Measurements from ENCODE around the gene FAR1. TPM values are rescaled to one million over a fixed set of nuclear protein-coding genes. Genes with fewer than 3 reads are reported as not detected.

The FAR1 gene
- polyA plus RNA-seq, 3 donors = 47.2 to 77.0 (median 52.6) TPM

DNA sequence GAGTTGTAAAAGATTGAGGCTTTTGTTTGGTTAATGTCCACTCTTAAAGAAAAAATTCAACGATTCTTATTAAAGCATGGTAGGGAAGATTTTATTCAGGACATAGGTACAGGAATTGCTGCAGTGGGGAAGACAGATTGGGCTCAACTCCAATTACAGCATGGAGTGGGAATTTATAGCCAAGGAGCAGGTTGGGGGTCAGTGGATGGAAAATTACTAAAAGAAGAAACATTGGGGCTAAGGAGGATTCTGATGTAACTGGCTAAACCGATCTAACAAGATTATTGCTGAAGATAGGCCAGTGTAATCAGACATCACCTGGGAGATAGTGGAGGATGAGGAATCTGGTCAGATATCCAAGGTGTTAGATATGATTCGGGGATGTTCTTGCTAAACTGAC lies 97.4 kb downstream of the FAR1 start:
- H3K79me2 ChIP-seq (ENCODE audit: insufficient read depth, low read length) = no peaks in the 10 kb centered on the region
- WGBS (ENCODE audit: insufficient coverage) = 76% methylated on average over 3 of the region's 3 CpGs
- H3K27ac Mint-ChIP-seq = no peak overlapping the region
- H3K36me3 ChIP-seq (replicated peaks in 1 of 2; ENCODE audit: control insufficient read depth in 1 of 2, insufficient read depth in 2 of 2, low read length in 2 of 2) = no peaks in the 10 kb centered on the region
- H3K9me3 ChIP-seq (replicated peaks in 1 of 2; ENCODE audit: control insufficient read depth in 1 of 2, insufficient read depth in 1 of 2, low read length in 2 of 2) = no peaks in the 10 kb centered on the region
- intact Hi-C loops (cut with micrococcal nuclease) = no loop called here
- H4K20me1 ChIP-seq (ENCODE audit: insufficient read depth, low read length) = no peaks in the 10 kb centered on the region
- no peak for DNase-seq
- no peak overlapping the region for H3K4me3 Mint-ChIP-seq
- no peaks in the 10 kb centered on the region for H3K36me3 Mint-ChIP-seq
- H3K4me1 ChIP-seq (ENCODE audit: control insufficient read depth in 1 of 2, insufficient read depth in 2 of 2, low read length in 2 of 2) = no peaks in the 10 kb centered on the region
- peaks cover 0 to 2% (median 0%) of the 10 kb centered on the region in 7 donors for H3K9me3 Mint-ChIP-seq
- H3K27me3 Mint-ChIP-seq (ENCODE audit: low read depth in 3 of 3) = peaks cover 0 to 6% (median 4%) of the 10 kb centered on the region in 3 donors
- TF ChIP-seq, protein P1, sequence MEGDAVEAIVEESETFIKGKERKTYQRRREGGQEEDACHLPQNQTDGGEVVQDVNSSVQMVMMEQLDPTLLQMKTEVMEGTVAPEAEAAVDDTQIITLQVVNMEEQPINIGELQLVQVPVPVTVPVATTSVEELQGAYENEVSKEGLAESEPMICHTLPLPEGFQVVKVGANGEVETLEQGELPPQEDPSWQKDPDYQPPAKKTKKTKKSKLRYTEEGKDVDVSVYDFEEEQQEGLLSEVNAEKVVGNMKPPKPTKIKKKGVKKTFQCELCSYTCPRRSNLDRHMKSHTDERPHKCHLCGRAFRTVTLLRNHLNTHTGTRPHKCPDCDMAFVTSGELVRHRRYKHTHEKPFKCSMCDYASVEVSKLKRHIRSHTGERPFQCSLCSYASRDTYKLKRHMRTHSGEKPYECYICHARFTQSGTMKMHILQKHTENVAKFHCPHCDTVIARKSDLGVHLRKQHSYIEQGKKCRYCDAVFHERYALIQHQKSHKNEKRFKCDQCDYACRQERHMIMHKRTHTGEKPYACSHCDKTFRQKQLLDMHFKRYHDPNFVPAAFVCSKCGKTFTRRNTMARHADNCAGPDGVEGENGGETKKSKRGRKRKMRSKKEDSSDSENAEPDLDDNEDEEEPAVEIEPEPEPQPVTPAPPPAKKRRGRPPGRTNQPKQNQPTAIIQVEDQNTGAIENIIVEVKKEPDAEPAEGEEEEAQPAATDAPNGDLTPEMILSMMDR (IDR thresholded peaks at IDR 0.05) = no peak
- no peaks in the 10 kb centered on the region for H3K4me1 Mint-ChIP-seq
- no peak overlapping the region for H3K4me3 ChIP-seq (replicated peaks in 1 of 3; ENCODE audit: low read depth in 2 of 3, low read length in 3 of 3)
- no peak overlapping the region for H3K4me2 ChIP-seq (replicated peaks; ENCODE audit: extremely low read depth, low read length, poor library complexity, severe bottlenecking)
- H3K27ac ChIP-seq (ENCODE audit: low read depth in 1 of 2, low read length in 2 of 2) = no peak overlapping the region
- H3K27me3 ChIP-seq (ENCODE audit: control insufficient read depth in 2 of 2, insufficient read depth in 2 of 2, low read length in 2 of 2) = no peaks in the 10 kb centered on the region
- H2AFZ ChIP-seq (ENCODE audit: insufficient read depth, low read depth, low read length, poor library complexity, severe bottlenecking) = no peak overlapping the region
- H3K9ac ChIP-seq (ENCODE audit: insufficient read depth, low read length, poor library complexity, severe bottlenecking) = no peak overlapping the region

DNA sequence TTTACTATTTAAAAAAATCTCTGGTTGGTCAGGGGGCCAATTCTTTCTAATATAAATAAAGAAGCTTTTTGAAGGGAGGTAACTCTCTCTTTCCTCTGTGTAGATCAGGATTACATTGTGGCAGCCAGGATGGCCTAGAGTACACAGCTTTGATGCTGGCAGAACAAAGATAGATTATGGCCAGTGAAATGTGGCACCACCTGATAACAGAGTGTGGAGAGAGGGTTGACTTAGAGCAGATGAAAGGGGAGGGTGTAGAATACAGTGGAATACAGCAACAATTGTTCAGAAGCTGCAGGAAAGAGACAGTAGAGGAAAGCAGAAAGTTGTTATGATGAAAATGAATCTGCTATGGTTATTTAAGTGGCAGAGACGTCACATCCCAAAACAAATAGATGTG lies 99.0 kb downstream of the FAR1 start:
- TF ChIP-seq, protein P1 (IDR thresholded peaks at IDR 0.05) = no peak
- no peaks in the 10 kb centered on the region for H3K4me1 Mint-ChIP-seq
- intact Hi-C loops (cut with micrococcal nuclease) = no loop called here
- Histone ChIP-seq H2AFZ (ENCODE audit: insufficient read depth, low read depth, low read length, poor library complexity, severe bottlenecking) (no peak overlapping the region), H3K27me3 (ENCODE audit: control insufficient read depth in 2 of 2, insufficient read depth in 2 of 2, low read length in 2 of 2) (no peaks in the 10 kb centered on the region), H4K20me1 (ENCODE audit: insufficient read depth, low read length) (no peaks in the 10 kb centered on the region), H3K4me3 (replicated peaks in 1 of 3; ENCODE audit: low read depth in 2 of 3, low read length in 3 of 3) (no peak overlapping the region), H3K9me3 (replicated peaks in 1 of 2; ENCODE audit: control insufficient read depth in 1 of 2, insufficient read depth in 1 of 2, low read length in 2 of 2) (no peaks in the 10 kb centered on the region), H3K4me1 (ENCODE audit: control insufficient read depth in 1 of 2, insufficient read depth in 2 of 2, low read length in 2 of 2) (no peaks in the 10 kb centered on the region), H3K36me3 (replicated peaks in 1 of 2; ENCODE audit: control insufficient read depth in 1 of 2, insufficient read depth in 2 of 2, low read length in 2 of 2) (no peaks in the 10 kb centered on the region), H3K4me2 (replicated peaks; ENCODE audit: extremely low read depth, low read length, poor library complexity, severe bottlenecking) (no peak overlapping the region), H3K79me2 (ENCODE audit: insufficient read depth, low read length) (no peaks in the 10 kb centered on the region), H3K9ac (ENCODE audit: insufficient read depth, low read length, poor library complexity, severe bottlenecking) (no peak overlapping the region), H3K27ac (ENCODE audit: low read depth in 1 of 2, low read length in 2 of 2) (no peak overlapping the region)
- peaks cover 0 to 2% (median 0%) of the 10 kb centered on the region in 7 donors for H3K9me3 Mint-ChIP-seq
- DNase-seq = no peak
- WGBS (ENCODE audit: insufficient coverage) = no CpG with 5 or more reads among the region's 1 CpG
- H3K4me3 Mint-ChIP-seq = no peak overlapping the region
- H3K27me3 Mint-ChIP-seq (ENCODE audit: low read depth in 3 of 3) = peaks cover 0 to 6% (median 4%) of the 10 kb centered on the region in 3 donors
- H3K27ac Mint-ChIP-seq = no peak overlapping the region
- H3K36me3 Mint-ChIP-seq = no peaks in the 10 kb centered on the region

All from CD14-positive monocyte (primary cell).